B cell (primary cell): ENCODE results near the gene CDC34. TPM values are rescaled to one million over a fixed set of nuclear protein-coding genes. Genes with fewer than 3 reads are reported as not detected.

ENCODE experiments used
- ATAC-seq: fragments of 200-7000 bp; cut with Tn5 transposase; one replicate; pipeline ENCODE4 v1.10.0; 2021; ENCODE audit warnings: low read depth, mild to moderate bottlenecking, moderate number of reproducible peaks, moderate library complexity
- CTCF ChIA-PET: fragments of 350-600 bp; sonication (Branson Sonifier 250); formaldehyde crosslinking; loops from one replicate; lab custom pipeline; 2021; ENCODE audit warnings: antibody characterized with exemption, inconsistent platforms; lab: Charles Lee
- POLR2A ChIA-PET: fragments of 350-600 bp; sonication (Branson Sonifier 250); formaldehyde crosslinking; loops from one replicate; lab custom pipeline; 2021; ENCODE audit warnings: antibody characterized with exemption; lab: Charles Lee
- DNase-seq: peaks from one replicate; pipeline ENCODE4 v3.0.0; 2013
- H2AFZ ChIP-seq: 2 replicates; pipeline ENCODE4 v1.6.1; 2012; ENCODE audit warnings: mild to moderate bottlenecking, low read depth, low read length; ENCODE audit not compliant: insufficient read depth, poor library complexity, severe bottlenecking
- H3K27ac ChIP-seq, 2 donors: 1 replicate in 1 of 2; 2 replicates in 1 of 2; pipeline ENCODE4 v1.5.1; 2012 to 2013; ENCODE audit warnings: low read length in 2 of 2, mild to moderate bottlenecking in 2 of 2, moderate library complexity in 1 of 2
- H3K27me3 ChIP-seq, 4 experiments: fragments of 200-600 bp in 1 of 4; sonication (generic) in 1 of 4; replicated peaks in 1 of 4; 1 replicate in 2 of 4; 2 replicates in 2 of 4; pipeline versions ENCODE4 v1.6.1 to v1.7.0; 2013 to 2016; ENCODE audit warnings: low read length in 3 of 4, mild to moderate bottlenecking in 2 of 4, mixed read lengths in 1 of 4, moderate library complexity in 1 of 4; ENCODE audit not compliant: insufficient read depth in 4 of 4, control insufficient read depth in 3 of 4; ENCODE audit errors: control extremely low read depth in 1 of 4
- H3K36me3 ChIP-seq, 2 experiments: replicated peaks in 1 of 2; 1 replicate in 1 of 2; 2 replicates in 1 of 2; pipeline versions ENCODE4 v1.6.1 to v1.7.1; 2013; ENCODE audit warnings: low read length in 1 of 2; ENCODE audit not compliant: insufficient read depth in 2 of 2, control insufficient read depth in 1 of 2; ENCODE audit errors: control extremely low read depth in 1 of 2, extremely low read depth in 1 of 2
- H3K4me1 ChIP-seq, 2 donors: fragments of 200-600 bp in 1 of 2; sonication (generic) in 1 of 2; 1 replicate in 1 of 2; 2 replicates in 1 of 2; pipeline versions ENCODE4 v1.5.1 to v1.6.1; 2013 to 2017; ENCODE audit warnings: low read length in 2 of 2; ENCODE audit not compliant: control insufficient read depth in 2 of 2, insufficient read depth in 2 of 2
- H3K4me2 ChIP-seq: replicated peaks from 2 replicates; pipeline ENCODE3; 2012; ENCODE audit warnings: mild to moderate bottlenecking, low read depth, low read length; ENCODE audit not compliant: poor library complexity, severe bottlenecking
- H3K4me3 ChIP-seq, 5 experiments: fragments of 200-600 bp in 1 of 5; sonication (generic) in 1 of 5; 1 replicate in 3 of 5; 2 replicates in 2 of 5; pipeline versions ENCODE4 v1.5.1 to v1.7.0; 2011 to 2016; ENCODE audit warnings: low read length in 4 of 5, mild to moderate bottlenecking in 4 of 5, low read depth in 2 of 5, control low read depth in 1 of 5, moderate library complexity in 1 of 5; ENCODE audit not compliant: insufficient read depth in 1 of 5; ENCODE audit errors: control extremely low read depth in 1 of 5, extremely low read depth in 1 of 5
- H3K79me2 ChIP-seq: fragments of 200-600 bp; sonication (generic); one replicate; pipeline ENCODE4 v1.6.0; 2016; ENCODE audit warnings: low read length; ENCODE audit not compliant: control insufficient read depth, insufficient read depth
- H3K9ac ChIP-seq: fragments of 200-600 bp; sonication (generic); 2 replicates; pipeline ENCODE4 v1.6.1; 2017; ENCODE audit warnings: mild to moderate bottlenecking, low read length, moderate library complexity
- H3K9me3 ChIP-seq, 3 donors: one replicate each; pipeline versions ENCODE4 v1.6.1 to v1.7.1; 2013; ENCODE audit warnings: low read length in 2 of 3; ENCODE audit not compliant: control insufficient read depth in 2 of 3, insufficient read depth in 1 of 3; ENCODE audit errors: control extremely low read depth in 1 of 3
- H4K20me1 ChIP-seq: 2 replicates; pipeline ENCODE4 v1.6.0; 2012; ENCODE audit warnings: mild to moderate bottlenecking, low read length; ENCODE audit not compliant: insufficient read depth, control insufficient read depth, poor library complexity, severe bottlenecking
- H3K27ac Mint-ChIP-seq: one replicate; pipeline ENCODE4 v1.8.0; 2021; ENCODE audit warnings: mixed read lengths
- H3K27me3 Mint-ChIP-seq: one replicate; pipeline ENCODE4 v1.8.0; 2021; ENCODE audit warnings: mixed read lengths
- H3K4me1 Mint-ChIP-seq: one replicate; pipeline ENCODE4 v1.8.0; 2021; ENCODE audit warnings: mixed read lengths
- H3K4me3 Mint-ChIP-seq: one replicate; pipeline ENCODE4 v1.8.0; 2021; ENCODE audit warnings: mixed read lengths
- H3K9me3 Mint-ChIP-seq: one replicate; pipeline ENCODE4 v1.8.0; 2022; ENCODE audit warnings: mixed read lengths; ENCODE audit not compliant: insufficient read depth
- EZH2 ChIP-seq: IDR thresholded peaks from 2 replicates; pipeline ENCODE4 v1.6.1; 2012; ENCODE audit warnings: borderline replicate concordance, low read depth, mild to moderate bottlenecking, moderate library complexity, low read length; ENCODE audit not compliant: insufficient read depth, poor library complexity, severe bottlenecking
- WGBS: methylation state at CpG from one replicate; pipeline ENCODE4 v1.1.5; 2013; ENCODE audit warnings: missing lambda C conversion rate; ENCODE audit not compliant: insufficient coverage; 5-methylcytosine and 5-hydroxymethylcytosine counted together
- intact Hi-C: fragments of 100-400 bp; cut with micrococcal nuclease; formaldehyde crosslinking; loops from one replicate; pipeline ENCODE4 v1.10.0; 2022
- polyA plus RNA-seq: library from polyadenylated mRNA; depleted of rRNA; stranded (reverse); fragments of >200 nt; gene quantifications from 2 replicates; pipeline ENCODE4 v1.2.3, GENCODE V29; 2012
- total RNA-seq, 2 donors: library from RNA; stranded (reverse); fragments of 120-200 nt in 1 of 2; gene quantifications; 1 replicate in 1 of 2; 2 replicates in 1 of 2; pipeline versions ENCODE4 v1.2.3 to v1.2.4, GENCODE V29; 2013 to 2022
- TF ChIP-seq, protein P1 (sequence below): fragments of 200-600 bp; IDR thresholded peaks from one replicate; pipeline ENCODE4 v1.8.0; 2022; ENCODE audit warnings: antibody characterized with exemption, mild to moderate bottlenecking

Gene CDC34
- total and polyA plus RNA-seq, 2 donors (not counting 1 experiment from before 2014, with no cell fraction given), result 26.9 to 28.4 TPM

DNA sequence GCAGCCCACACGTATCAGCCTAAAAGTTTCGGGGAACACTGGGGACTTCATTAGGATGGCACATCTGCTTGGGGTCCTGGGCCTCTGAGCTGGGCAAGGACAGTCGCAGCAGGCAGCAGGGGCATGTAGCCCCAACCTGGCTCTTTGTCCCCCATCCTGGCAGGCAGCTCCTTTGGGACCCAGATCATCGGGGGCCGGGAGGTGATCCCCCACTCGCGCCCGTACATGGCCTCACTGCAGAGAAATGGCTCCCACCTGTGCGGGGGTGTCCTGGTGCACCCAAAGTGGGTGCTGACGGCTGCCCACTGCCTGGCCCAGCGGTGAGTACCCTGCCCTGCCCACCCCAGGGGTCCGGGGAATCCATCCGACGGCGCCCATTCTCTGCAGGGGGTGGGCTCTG, 15.6 kb downstream of the CDC34 start:
- Mint-ChIP-seq H3K9me3 (no peaks in the 10 kb centered on the region), H3K4me1 (no peaks in the 10 kb centered on the region), H3K4me3 (no peak overlapping the region), H3K27me3 (no peaks in the 10 kb centered on the region), H3K27ac (no peak overlapping the region)
- Histone ChIP-seq H3K9me3 (peaks cover 0 to 8% (median 0%) of the 10 kb centered on the region in 3 donors), H3K4me1 (no peaks in the 10 kb centered on the region), H2AFZ (no peak overlapping the region), H3K36me3 (no peaks in the 10 kb centered on the region), H3K4me3 (no peak overlapping the region), H3K4me2 (no peak overlapping the region), H3K79me2 (no peaks in the 10 kb centered on the region), H3K27ac (no peak overlapping the region), H4K20me1 (no peaks in the 10 kb centered on the region), H3K9ac (no peak overlapping the region), H3K27me3 (peaks cover 0 to 8% (median 0%) of the 10 kb centered on the region in 4 experiments)
- DNase-seq, result no peak
- ChIA-PET POLR2A (no interaction called here), CTCF (no interaction called here)
- 92% methylated on average over 15 of the region's 15 CpGs for WGBS
- no peak for ATAC-seq
- intact Hi-C loops, result no loop called here
- TF ChIP-seq, protein P1, sequence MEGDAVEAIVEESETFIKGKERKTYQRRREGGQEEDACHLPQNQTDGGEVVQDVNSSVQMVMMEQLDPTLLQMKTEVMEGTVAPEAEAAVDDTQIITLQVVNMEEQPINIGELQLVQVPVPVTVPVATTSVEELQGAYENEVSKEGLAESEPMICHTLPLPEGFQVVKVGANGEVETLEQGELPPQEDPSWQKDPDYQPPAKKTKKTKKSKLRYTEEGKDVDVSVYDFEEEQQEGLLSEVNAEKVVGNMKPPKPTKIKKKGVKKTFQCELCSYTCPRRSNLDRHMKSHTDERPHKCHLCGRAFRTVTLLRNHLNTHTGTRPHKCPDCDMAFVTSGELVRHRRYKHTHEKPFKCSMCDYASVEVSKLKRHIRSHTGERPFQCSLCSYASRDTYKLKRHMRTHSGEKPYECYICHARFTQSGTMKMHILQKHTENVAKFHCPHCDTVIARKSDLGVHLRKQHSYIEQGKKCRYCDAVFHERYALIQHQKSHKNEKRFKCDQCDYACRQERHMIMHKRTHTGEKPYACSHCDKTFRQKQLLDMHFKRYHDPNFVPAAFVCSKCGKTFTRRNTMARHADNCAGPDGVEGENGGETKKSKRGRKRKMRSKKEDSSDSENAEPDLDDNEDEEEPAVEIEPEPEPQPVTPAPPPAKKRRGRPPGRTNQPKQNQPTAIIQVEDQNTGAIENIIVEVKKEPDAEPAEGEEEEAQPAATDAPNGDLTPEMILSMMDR, result no peak
- no peak for TF ChIP-seq EZH2

DNA sequence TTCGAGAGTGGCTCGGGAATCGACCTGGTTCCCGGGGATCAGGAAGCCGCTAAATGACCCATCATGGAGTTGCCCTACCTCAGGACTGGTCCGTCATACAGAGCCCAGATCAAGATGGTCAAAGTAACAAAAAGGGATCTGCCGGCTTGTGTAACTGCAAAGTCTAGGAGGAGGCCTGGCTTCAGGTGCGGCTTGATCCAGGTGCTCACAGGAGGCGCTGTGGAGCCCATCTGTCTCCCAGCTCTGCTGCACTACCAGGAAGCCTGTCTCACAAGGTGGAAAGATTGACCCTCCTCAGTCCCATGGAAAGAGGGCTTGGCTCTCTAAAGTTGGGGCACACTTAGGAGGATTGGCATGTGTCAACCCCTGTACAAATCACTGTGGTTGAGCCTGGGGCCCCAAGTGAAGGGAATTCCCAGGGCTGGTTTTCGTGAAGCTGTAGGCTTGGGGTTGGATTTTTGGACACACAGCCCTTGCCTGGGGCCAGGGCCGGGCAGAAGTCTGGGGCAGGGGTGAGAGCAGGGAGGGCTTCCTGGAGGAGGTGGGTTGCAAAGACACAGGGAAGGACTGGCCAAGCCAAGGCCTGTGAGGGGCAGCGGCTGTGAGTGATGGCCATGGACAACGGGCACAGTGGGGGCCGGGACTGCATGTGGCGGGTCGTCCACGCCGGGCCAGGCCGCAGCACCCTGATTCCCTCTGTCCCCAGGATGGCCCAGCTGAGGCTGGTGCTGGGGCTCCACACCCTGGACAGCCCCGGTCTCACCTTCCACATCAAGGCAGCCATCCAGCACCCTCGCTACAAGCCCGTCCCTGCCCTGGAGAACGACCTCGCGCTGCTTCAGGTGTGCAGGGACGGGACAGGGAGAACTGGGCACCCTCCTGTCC, 16.5 kb downstream of the CDC34 start:
- ChIA-PET POLR2A (no interaction called here), CTCF (no interaction called here)
- ATAC-seq, result no peak

More for the DNA sequence above, 16.5 kb downstream of the CDC34 start:
- intact Hi-C loops, result no loop called here
- TF ChIP-seq, protein P1, result no peak
- no peak for TF ChIP-seq EZH2
- Histone ChIP-seq H3K36me3 (no peaks in the 10 kb centered on the region), H3K4me3 (no peak overlapping the region), H3K4me2 (no peak overlapping the region), H4K20me1 (no peaks in the 10 kb centered on the region), H3K4me1 (no peaks in the 10 kb centered on the region), H3K9me3 (peaks cover 0 to 8% (median 0%) of the 10 kb centered on the region in 3 donors), H2AFZ (no peak overlapping the region), H3K27me3 (peaks cover 0 to 8% (median 0%) of the 10 kb centered on the region in 4 experiments), H3K79me2 (no peaks in the 10 kb centered on the region), H3K27ac (no peak overlapping the region), H3K9ac (no peak overlapping the region)
- Mint-ChIP-seq H3K4me3 (no peak overlapping the region), H3K27ac (no peak overlapping the region), H3K9me3 (no peaks in the 10 kb centered on the region), H3K27me3 (no peaks in the 10 kb centered on the region), H3K4me1 (no peaks in the 10 kb centered on the region)
- DNase-seq, result no peak
- WGBS, result 89% methylated on average over 25 of the region's 26 CpGs
